DND-41 (cell line): ENCODE results near the gene RPS4Y1.

Experiments used
- EZH2 ChIP-seq: IDR thresholded peaks from 3 replicates; pipeline ENCODE4 v1.6.1; 2012; ENCODE audit warnings: borderline replicate concordance, low read depth, mild to moderate bottlenecking, moderate library complexity, low read length, inconsistent platforms; ENCODE audit not compliant: severe bottlenecking
- TF ChIP-seq, protein P1 (sequence below): IDR thresholded peaks from 2 replicates; pipeline ENCODE4 v1.5.1; 2012; ENCODE audit warnings: borderline replicate concordance, low read length, moderate library complexity, mild to moderate bottlenecking; ENCODE audit not compliant: poor library complexity, severe bottlenecking; ENCODE audit errors: extremely low read depth

DNA sequence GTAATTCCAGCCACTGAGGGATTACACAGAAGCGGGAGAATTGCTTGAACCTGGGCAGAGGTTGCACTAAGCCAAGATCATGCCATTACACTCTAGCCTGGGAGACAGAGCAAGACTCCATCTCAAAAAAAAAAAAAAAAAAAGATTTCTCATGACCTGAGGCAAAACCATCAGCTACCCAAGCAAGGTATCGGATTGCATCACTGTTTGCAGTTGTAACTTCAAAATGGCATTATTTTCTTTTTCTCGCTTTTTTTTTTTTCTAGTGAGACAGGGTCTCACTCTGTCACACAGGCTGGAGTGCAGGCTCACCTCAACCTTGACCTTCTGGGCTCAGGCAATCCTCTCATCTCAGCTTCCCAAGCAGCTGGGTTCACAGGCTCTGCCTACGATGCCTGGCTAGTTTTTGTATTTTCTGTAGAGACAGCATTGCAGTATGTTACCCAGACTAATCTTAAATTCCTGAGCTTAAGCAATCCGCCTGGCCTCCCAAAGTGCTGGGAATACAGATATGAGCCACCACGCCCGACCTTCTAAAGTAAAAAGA is 44.4 kb upstream of the RPS4Y1 start:
- TF ChIP-seq EZH2 = no peak
- TF ChIP-seq, protein P1, sequence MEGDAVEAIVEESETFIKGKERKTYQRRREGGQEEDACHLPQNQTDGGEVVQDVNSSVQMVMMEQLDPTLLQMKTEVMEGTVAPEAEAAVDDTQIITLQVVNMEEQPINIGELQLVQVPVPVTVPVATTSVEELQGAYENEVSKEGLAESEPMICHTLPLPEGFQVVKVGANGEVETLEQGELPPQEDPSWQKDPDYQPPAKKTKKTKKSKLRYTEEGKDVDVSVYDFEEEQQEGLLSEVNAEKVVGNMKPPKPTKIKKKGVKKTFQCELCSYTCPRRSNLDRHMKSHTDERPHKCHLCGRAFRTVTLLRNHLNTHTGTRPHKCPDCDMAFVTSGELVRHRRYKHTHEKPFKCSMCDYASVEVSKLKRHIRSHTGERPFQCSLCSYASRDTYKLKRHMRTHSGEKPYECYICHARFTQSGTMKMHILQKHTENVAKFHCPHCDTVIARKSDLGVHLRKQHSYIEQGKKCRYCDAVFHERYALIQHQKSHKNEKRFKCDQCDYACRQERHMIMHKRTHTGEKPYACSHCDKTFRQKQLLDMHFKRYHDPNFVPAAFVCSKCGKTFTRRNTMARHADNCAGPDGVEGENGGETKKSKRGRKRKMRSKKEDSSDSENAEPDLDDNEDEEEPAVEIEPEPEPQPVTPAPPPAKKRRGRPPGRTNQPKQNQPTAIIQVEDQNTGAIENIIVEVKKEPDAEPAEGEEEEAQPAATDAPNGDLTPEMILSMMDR = no peak
